ENCODE results near the gene MAP2K2.

MAP2K2 gene

DNA sequence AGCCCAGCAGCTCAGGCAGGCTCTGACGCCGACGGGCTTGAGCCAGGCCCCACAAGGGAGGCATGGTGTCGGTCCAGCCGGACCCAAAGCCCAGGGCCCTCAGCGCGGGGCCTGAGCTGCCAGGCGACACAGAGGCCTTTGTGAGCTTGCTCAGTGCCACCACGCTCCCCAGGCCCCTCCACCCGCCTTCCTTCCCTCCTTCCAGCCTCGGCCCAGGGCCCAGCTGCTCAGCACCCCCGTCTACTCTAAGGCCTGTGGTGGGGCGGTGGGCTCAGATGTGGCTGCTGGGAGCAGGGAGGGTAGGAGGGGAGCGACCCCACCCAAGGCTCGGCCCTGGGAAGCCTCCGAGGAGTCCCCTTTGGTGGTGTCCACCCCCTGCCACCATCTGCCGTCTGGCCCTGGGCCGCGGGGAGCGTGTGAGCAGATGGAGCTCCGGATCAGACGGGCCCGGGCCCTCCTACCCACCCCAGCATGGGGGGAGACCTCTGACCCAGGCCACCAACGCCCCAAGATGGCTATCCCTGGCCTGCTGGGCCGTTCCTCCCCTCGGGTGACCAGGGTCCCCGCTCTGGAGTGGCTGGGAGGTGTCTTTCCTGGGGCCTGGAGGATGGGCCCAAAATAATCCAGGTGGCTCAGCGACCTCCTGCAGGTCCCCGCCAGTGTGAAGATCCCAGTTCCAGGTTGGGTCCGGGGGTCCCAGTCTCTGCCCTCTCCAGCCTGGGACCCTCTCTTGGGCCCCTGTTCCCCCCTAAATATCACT, 65.0 kb downstream of the MAP2K2 start:
- H4K8ac ChIP-seq (ENCODE audit: low read length): peak overlapping the region; percentile 90
- H2AFZ ChIP-seq (ENCODE audit: low read depth, low read length): no peak overlapping the region
- H2BK12ac ChIP-seq (ENCODE audit: low read length in 2 of 2): peak overlapping the region; percentile 70 to 78
- H4K91ac ChIP-seq (ENCODE audit: low read length): peak overlapping the region; percentile 96
- peak overlapping the region; percentile 86 for H2BK120ac ChIP-seq (ENCODE audit: low read depth, low read length)
- 72% methylated on average over 23 of the region's 30 CpGs for WGBS
- no peaks in the 10 kb centered on the region for H3K79me1 ChIP-seq (replicated peaks; ENCODE audit: low read length, poor library complexity, severe bottlenecking)
- no peak overlapping the region for H3K23ac ChIP-seq (ENCODE audit: low read length in 2 of 2)
- H3K9ac ChIP-seq (ENCODE audit: low read length): peak overlapping the region; percentile 88
- H3K36me3 ChIP-seq (ENCODE audit: control insufficient read depth in 1 of 2, insufficient read depth in 2 of 2, low read depth in 1 of 2, low read length in 2 of 2): peaks cover 37 to 78% of the 10 kb centered on the region in 2 experiments
- peak overlapping the region in 1 of 2 experiments; percentile 51 for H3K4me3 ChIP-seq (ENCODE audit: insufficient read depth in 1 of 2, low read depth in 1 of 2, low read length in 2 of 2)
- DNase-seq: no peak
- H3K4me2 ChIP-seq (ENCODE audit: low read length, poor library complexity, severe bottlenecking): peak overlapping the region; percentile 60
- no peaks in the 10 kb centered on the region for H3K9me3 ChIP-seq (ENCODE audit: control insufficient read depth, low read length)
- peak overlapping the region; percentile 83 for H3K27ac ChIP-seq (ENCODE audit: low read length, poor library complexity, severe bottlenecking)
- peak overlapping the region; percentile 95 for H2BK15ac ChIP-seq (ENCODE audit: low read depth, poor library complexity, severe bottlenecking)
- peaks cover 61% of the 10 kb centered on the region for H3K4me1 ChIP-seq (ENCODE audit: control insufficient read depth, insufficient read depth, low read depth, low read length)
- H3K4ac ChIP-seq (ENCODE audit: low read depth in 1 of 2, low read length in 2 of 2): peak overlapping the region; percentile 84 to 91
- peak overlapping the region; percentile 94 to 95 for H3K18ac ChIP-seq (ENCODE audit: low read depth in 1 of 2, low read length in 2 of 2)
- peak overlapping the region; percentile 94 for H2AK5ac ChIP-seq (ENCODE audit: low read length, severe bottlenecking)
- H3K14ac ChIP-seq (ENCODE audit: low read length in 2 of 2): peak overlapping the region in 1 of 2 experiments; percentile 37
- H3K27me3 ChIP-seq (ENCODE audit: control insufficient read depth in 1 of 2, insufficient read depth in 1 of 2, low read length in 2 of 2): no peaks in the 10 kb centered on the region
- H2BK5ac ChIP-seq (ENCODE audit: low read depth, low read length, poor library complexity, severe bottlenecking): peak overlapping the region; percentile 77

- peak overlapping the region; percentile 95 for H2BK15ac ChIP-seq (ENCODE audit: low read depth, poor library complexity, severe bottlenecking)
- peaks cover 61% of the 10 kb centered on the region for H3K4me1 ChIP-seq (ENCODE audit: control insufficient read depth, insufficient read depth, low read depth, low read length)
- peak overlapping the region; percentile 94 to 95 for H3K18ac ChIP-seq (ENCODE audit: low read depth in 1 of 2, low read length in 2 of 2)
- peak overlapping the region in 1 of 2 experiments; percentile 37 for H3K14ac ChIP-seq (ENCODE audit: low read length in 2 of 2)
- H3K79me1 ChIP-seq (replicated peaks; ENCODE audit: low read length, poor library complexity, severe bottlenecking): no peaks in the 10 kb centered on the region
- peak overlapping the region; percentile 94 for H2AK5ac ChIP-seq (ENCODE audit: low read length, severe bottlenecking)
- H4K8ac ChIP-seq (ENCODE audit: low read length): peak overlapping the region; percentile 90
- H3K9ac ChIP-seq (ENCODE audit: low read length): peak overlapping the region; percentile 88
- DNase-seq: peak; percentile 93
- H3K4me3 ChIP-seq (ENCODE audit: insufficient read depth in 1 of 2, low read depth in 1 of 2, low read length in 2 of 2): peak overlapping the region; percentile 20 to 58
- no peak overlapping the region for H2AFZ ChIP-seq (ENCODE audit: low read depth, low read length)
- H3K4ac ChIP-seq (ENCODE audit: low read depth in 1 of 2, low read length in 2 of 2): peak overlapping the region; percentile 84 to 91
- H3K27me3 ChIP-seq (ENCODE audit: control insufficient read depth in 1 of 2, insufficient read depth in 1 of 2, low read length in 2 of 2): no peaks in the 10 kb centered on the region
- H2BK12ac ChIP-seq (ENCODE audit: low read length in 2 of 2): peak overlapping the region; percentile 76 to 78
- 26% methylated on average over 19 of the region's 22 CpGs for whole genome bisulfite sequencing
- H2BK5ac ChIP-seq (ENCODE audit: low read depth, low read length, poor library complexity, severe bottlenecking): peak overlapping the region; percentile 77
- no peak overlapping the region for H3K23ac ChIP-seq (ENCODE audit: low read length in 2 of 2)
- peak overlapping the region; percentile 60 for H3K4me2 ChIP-seq (ENCODE audit: low read length, poor library complexity, severe bottlenecking)
- peak overlapping the region; percentile 96 for H4K91ac ChIP-seq (ENCODE audit: low read length)
- no peaks in the 10 kb centered on the region for H3K9me3 ChIP-seq (ENCODE audit: control insufficient read depth, low read length)
- peaks cover 40 to 78% of the 10 kb centered on the region in 2 experiments for H3K36me3 ChIP-seq (ENCODE audit: control insufficient read depth in 1 of 2, insufficient read depth in 2 of 2, low read depth in 1 of 2, low read length in 2 of 2)
- peak overlapping the region; percentile 83 for H3K27ac ChIP-seq (ENCODE audit: low read length, poor library complexity, severe bottlenecking)
- peak overlapping the region; percentile 86 for H2BK120ac ChIP-seq (ENCODE audit: low read depth, low read length)
Observed at GRCh38 chr19:4057931-4058692, 65.8 kb downstream of the MAP2K2 start.

- Histone ChIP-seq H3K4me3 (ENCODE audit: insufficient read depth in 1 of 2, low read depth in 1 of 2, low read length in 2 of 2) (no peak overlapping the region), H3K14ac (ENCODE audit: low read length in 2 of 2) (no peak overlapping the region), H4K8ac (ENCODE audit: low read length) (no peak overlapping the region), H3K4ac (ENCODE audit: low read depth in 1 of 2, low read length in 2 of 2) (no peak overlapping the region), H2BK15ac (ENCODE audit: low read depth, poor library complexity, severe bottlenecking) (no peak overlapping the region), H3K18ac (ENCODE audit: low read depth in 1 of 2, low read length in 2 of 2) (no peak overlapping the region), H3K9ac (ENCODE audit: low read length) (no peak overlapping the region), H3K79me1 (replicated peaks; ENCODE audit: low read length, poor library complexity, severe bottlenecking) (no peaks in the 10 kb centered on the region), H2BK12ac (ENCODE audit: low read length in 2 of 2) (no peak overlapping the region), H3K4me1 (ENCODE audit: control insufficient read depth, insufficient read depth, low read depth, low read length) (peaks cover 57% of the 10 kb centered on the region), H3K27me3 (ENCODE audit: control insufficient read depth in 1 of 2, insufficient read depth in 1 of 2, low read length in 2 of 2) (no peaks in the 10 kb centered on the region), H2BK5ac (ENCODE audit: low read depth, low read length, poor library complexity, severe bottlenecking) (no peak overlapping the region), H3K23ac (ENCODE audit: low read length in 2 of 2) (no peak overlapping the region), H4K91ac (ENCODE audit: low read length) (peak overlapping the region; percentile 20), H3K36me3 (ENCODE audit: control insufficient read depth in 1 of 2, insufficient read depth in 2 of 2, low read depth in 1 of 2, low read length in 2 of 2) (peaks cover 42 to 66% of the 10 kb centered on the region in 2 experiments), H3K27ac (ENCODE audit: low read length, poor library complexity, severe bottlenecking) (no peak overlapping the region), H2AK5ac (ENCODE audit: low read length, severe bottlenecking) (no peak overlapping the region), H2BK120ac (ENCODE audit: low read depth, low read length) (no peak overlapping the region), H2AFZ (ENCODE audit: low read depth, low read length) (no peak overlapping the region), H3K9me3 (ENCODE audit: control insufficient read depth, low read length) (no peaks in the 10 kb centered on the region), H3K4me2 (ENCODE audit: low read length, poor library complexity, severe bottlenecking) (no peak overlapping the region)
- 93% methylated on average over 15 of the region's 20 CpGs for WGBS
- DNase-seq: no peak
Observed at GRCh38 chr19:4055209-4055552, 68.7 kb downstream of the MAP2K2 start.
